Measurements from ENCODE around the gene TMEM222.
A peak's percentile ranks its signal among the peaks of the same experiment; 100 is the strongest.

TMEM222 gene

GRCh38 chr1:27360159-27361043 lies 38.4 kb downstream of the TMEM222 start:
- peak; percentile 63 for DNase-seq

GRCh38 chr1:27361044-27361402 lies 39.1 kb downstream of the TMEM222 start:
- no peak for DNase-seq

GRCh38 chr1:27361553-27361952 lies 39.6 kb downstream of the TMEM222 start:
- DNase-seq = no peak

DNA sequence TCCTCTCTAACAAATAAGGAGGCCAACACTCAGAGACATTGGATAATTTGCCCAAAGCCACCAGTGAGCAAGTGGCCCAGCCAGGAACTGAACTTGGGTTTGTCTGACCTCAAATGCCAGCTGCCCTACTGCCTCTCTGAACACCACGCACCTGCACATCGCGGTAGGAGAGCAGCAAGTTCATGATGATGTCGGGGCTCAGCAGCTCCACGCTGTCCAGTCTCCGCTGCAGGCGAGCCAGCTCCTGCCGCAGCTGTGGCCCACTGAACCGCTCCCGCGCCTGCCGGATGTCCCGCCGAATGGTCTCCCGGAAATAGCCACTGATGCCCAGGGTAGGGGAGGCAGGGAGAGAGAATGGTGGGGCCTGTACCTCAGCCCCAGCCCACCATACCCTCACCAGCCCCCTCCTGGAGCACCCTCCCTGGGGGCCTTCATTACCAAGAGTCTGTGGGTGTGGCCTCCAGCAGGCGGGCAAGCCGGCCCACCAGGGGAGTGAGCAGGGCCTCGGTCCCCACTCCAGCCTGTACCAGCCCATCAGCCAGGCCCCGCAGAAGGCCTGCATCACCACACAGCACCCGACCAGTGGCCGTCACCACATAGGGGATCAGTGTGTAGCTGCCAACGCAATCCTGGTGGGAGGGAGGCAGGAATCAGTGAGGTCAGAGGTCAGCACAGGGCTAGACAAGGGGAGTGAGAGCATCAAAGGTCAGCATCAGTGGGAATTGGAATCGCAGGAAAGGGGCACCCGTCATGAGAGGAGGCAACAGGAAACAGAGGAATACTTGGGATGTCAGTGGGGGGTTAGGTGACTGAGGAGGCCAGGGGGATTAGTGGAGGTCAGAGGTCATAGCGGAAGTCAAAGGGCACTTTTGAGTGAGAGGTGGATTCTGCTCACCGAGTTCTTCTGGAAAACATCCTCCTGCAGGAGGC lies 42.1 kb downstream of the TMEM222 start:
- no peak for DNase-seq

GRCh38 chr1:27364696-27365371 lies 42.9 kb downstream of the TMEM222 start:
- DNase-seq = no peak

GRCh38 chr1:27365372-27366112 lies 43.6 kb downstream of the TMEM222 start:
- DNase-seq = peak; percentile 89

- peak; percentile 92 for DNase-seq
Measured at GRCh38 chr1:27366113-27366410, 44.1 kb downstream of the TMEM222 start.

DNA sequence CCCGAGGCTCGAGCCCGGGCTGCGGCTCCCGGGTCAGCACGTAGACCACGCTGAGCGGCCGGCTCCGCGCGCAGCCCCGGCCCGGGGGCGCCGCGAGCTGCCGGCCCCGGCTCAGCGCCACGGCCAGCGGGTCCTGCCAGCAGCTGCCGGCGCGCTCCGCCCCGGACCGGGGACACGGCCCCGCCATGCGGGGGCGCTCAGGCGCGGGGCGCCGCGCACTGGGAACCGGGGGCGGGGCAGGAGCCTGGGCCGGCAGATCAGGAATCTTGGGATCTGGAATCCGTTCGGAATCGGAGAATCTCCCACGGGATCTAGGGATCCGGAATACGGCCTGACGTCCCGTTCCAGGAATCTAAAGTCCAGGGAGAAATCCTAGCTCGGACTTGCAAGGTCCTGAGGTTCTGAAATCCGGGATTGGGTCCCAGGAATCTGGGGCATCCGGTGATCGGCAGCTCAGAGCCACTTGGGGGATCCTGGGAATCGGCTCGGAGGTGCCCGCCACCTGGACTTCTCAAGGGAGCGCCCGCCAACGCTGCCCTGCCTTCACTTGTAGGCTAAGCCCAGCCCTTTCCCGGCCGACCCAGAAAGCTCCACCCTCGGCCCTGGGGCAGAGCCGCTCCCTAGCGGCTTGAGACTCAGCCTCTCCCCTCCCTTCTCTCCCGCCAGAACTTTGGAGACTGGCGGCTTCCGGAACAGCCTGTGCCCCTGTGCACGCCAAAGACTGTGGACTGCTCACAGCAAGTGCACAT lies 44.6 kb downstream of the TMEM222 start, which contains the start of gene MAP3K6:
MAP3K6 (minus strand) TSS at position 551 of the 749 bp plus-strand sequence; CDS start at position 187, 364 bp downstream.
- DNase-seq = peak; percentile 69

GRCh38 chr1:27367160-27367650 lies 45.2 kb downstream of the TMEM222 start:
- DNase-seq = no peak

DNA sequence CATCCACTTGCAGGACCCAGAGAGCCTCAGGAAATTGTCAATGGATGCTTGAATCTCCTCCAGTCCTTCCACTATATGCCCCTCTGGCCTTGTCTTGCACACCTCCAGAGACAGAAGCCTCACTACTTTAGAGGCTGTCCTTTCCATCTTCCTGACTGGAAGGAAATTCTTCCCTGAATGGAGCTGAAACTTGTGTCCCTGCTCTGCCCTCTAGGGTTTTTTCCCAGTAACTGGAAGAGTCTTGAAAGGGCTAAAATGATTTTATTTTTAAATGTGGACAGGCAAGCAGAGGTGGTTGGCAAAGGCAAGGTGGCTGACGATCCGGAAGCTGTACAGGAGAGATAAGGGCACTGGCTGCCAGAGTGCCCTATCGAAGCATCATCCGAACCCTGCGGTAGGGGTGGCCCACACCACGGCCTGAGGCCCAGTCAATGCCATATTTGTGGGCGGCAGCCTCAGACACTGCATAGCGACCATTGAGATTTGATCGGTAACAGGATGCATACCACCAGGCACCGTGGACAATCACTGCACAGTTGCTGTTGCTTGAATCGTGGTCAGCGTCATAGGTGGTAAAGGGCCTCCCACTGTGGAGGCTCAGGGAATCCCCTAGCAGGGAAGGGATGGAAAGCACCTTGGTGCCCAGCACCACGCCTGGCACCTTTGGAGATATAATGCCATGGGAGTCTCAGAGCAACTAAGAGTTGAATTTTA lies 47.1 kb downstream of the TMEM222 start:
- DNase-seq = no peak

DNA sequence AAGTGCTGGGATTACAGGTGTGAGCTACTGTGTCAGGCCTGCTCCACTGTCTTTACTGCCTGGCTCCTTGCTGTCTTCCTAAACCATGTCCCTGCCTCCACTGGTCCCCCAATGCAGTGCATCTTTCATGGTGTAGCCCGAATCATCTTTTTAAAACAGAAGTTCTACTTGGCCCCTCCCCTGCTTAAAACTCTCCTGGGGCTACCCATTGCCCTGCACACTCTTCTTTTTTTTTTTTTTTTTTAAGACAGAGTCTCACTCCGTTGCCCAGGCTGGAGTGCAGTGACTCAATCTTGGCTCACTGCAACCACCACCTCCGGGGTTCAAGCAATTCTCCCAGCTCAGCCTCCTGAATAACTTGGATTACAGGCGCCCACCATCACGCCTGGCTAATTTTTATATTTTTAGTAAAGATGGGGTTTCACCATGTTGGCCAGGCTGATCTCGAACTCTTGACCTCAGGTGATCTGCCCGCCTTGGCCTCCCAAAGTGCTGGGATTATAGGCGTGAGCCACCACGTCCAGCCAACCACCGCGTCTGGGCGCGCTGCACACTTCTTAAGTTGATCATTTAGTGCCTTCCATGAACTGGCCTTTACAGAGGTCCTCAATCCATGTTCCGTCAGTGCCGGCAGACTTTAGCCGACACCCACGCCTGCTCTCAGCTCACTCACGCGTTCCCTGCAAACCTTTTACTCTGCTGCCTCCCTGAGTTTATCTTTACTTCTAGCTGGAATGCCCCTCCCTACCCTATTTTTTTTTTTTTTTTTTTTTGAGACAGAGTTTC lies 50.3 kb downstream of the TMEM222 start:
- no peak for DNase-seq

DNA sequence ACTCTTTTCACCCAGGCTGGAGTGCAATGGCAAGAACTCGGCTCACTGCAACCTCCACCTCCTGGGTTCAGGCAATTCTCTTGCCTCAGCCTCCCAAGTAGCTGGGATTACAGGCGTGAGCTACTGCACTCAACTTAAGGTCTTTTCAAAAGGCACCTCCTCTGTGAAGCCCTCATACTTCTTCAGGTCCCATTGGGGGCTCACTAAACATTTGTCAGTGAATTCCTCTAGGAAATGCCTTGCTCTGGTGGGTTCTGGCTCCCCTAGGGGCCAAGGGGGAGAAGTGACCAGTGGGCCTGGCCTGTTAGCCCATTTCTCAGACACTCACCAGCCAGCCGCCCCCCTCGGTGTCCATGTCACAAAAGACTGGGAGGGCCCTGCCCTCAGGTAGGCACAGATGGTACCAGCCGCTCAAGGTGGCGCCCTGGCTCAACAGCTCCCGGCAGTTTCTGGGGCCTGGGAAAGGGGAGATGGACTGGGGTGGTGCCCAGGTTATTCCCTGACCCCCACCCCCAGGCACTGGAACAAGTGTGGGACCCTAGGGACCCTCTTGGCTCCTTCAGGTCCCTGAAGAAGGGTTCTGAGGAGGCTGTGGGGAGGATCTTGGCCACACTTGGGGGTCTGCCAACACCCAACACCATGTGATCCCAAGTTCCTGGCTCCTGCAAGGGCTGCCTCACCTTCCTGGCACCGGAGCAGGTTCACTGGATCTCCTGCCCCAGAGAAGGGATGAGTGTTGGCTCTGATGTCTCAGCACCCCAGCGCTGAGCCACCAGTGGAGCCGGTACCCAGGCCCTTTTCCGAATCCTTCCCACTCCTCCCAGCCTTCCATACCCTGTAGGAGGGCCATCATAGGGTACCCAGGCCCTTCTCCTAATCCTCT lies 51.1 kb downstream of the TMEM222 start:
- no peak for DNase-seq

DNA sequence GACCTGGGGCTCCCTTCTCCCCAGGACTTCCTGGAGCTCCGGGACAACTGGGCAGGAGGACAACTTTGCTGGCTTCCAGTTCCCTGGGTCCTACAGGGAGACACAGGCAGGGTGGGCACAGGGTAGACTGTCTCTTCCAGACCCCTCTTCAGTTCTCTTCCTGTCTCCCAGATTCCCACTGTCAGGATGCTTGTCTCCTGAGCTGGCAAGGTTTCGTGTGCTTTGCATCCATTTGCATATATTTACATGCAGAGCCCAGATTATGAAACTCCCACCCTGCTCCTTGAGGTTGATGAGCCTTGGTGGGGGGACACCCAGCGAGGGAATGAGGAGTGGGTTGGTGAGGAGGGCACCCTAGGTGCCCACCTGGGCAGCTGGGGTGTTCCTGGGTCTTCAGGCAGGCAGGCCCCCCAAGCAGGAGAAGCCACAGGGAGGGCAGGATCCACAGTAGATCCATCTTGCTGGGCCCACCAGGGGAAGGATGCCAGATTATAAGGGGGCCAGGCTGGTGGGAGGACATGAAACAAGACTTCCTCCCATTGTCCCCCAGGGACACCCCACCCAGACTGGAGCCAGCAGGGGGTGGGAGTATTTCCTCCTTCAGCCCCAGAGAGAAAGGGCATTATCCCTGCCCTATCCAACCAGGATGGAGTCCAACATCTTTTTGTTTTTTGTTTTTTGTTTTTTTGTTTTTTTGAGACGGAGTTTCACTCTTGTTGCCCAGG lies 52.6 kb downstream of the TMEM222 start, which contains the start of gene FCN3:
FCN3 (minus strand) TSS at position 463 of the 725 bp plus-strand sequence; CDS start at position 457, 6 bp downstream.
- DNase-seq = no peak

DNA sequence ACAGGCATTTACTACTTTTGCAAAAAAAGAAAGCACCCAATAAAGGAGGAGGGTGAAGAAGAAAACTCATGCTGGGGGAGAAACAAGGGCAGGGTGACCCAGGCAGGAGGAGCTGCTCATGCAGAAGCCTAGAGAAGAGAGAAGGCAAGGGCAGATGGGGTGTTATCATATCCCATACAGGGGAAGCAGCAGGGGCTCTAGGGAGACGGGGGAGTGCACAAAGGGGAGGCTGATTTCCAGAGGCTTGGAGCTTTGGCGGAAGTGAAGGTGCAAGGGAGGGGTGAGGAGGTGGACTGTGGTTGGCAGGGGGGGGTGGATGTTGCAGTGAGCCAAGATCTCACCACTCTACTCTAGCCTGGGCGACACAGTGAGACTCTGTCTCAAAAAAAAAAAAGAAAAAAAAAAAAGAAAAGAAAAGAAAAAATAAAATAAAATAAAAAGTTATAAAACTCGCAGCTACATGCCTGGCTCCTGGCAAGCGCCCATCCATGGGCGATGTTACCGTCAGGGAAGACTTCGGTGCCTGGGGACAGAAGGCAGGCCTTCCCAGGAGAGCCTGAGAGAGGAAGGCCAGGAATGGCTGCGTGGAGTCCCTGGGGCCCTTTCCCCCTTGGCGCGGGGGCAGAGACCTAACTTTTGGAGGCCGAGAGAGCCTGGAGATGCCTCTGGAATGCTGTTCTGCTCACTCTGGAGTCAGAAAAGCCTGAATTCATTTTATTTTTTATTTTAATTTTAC lies 56.0 kb downstream of the TMEM222 start:
- no peak for DNase-seq

DNA sequence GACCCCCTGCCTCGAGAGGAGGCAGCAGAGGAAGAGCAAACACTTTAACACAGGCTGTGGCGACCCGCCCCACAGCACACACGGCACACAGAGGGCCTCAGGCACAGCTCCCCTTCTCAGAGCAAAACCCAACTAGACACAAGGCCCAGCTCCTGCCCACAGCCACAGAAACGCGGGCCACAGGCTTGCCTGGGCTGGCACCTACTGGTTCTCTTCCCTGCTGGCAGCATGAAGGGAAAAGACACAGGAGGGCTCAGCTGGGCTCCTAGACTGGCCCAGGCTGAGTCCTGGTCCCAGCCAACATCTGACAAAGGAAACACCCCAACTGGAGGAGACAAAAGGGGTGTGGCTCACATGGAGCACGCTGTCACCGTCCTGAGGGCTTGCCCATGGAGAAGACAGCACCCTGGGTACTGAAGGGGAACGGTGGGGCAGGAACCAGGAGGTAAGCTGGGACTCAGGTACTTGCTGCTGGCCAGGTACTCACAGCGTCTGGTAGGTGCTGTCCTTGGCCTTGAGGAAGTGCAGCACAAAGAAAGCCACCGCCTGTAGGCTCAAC lies 57.7 kb downstream of the TMEM222 start:
- DNase-seq = no peak

DNA sequence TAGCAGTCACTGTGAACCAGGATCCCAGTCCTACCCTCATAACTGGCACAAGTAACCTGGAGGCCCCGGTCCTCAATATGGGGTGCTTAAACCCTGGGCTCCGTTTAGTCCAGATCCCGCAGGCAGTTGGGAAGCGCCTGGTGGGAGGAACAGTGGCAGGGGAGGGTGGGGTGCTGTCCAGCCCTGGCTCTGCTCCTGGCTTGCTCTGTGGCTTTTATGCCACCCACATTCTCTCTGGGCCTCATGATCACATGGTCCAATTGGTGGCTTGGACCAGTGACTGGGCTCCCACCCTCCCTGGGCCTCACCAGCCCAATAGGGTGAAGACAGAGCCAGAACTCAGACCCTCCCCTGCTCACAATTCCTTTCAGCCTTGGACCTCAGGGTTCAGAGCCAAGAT lies 58.3 kb downstream of the TMEM222 start:
- DNase-seq = no peak

All from stimulated activated CD8-positive, alpha-beta memory T cell treated with anti-CD3 and anti-CD28 coated beads, Interleukin-4, amount 100 ng/mL, for 48 hours (primary cell).